Right lobe of liver (tissue), 6 donors: ENCODE data around the gene ZBTB24. TPM values are rescaled to one million over a fixed set of nuclear protein-coding genes. Genes with fewer than 3 reads are reported as not detected.

ENCODE experiments used
- ATAC-seq, 4 donors: fragments of 200-7000 bp; cut with Tn5 transposase; one replicate each; pipeline ENCODE4 v1.9.1; 2020; ENCODE audit warnings: mild to moderate bottlenecking in 4 of 4, moderate library complexity in 4 of 4
- DNase-seq, 3 donors: peaks; one replicate each; pipeline ENCODE4 v3.0.0-alpha.2; 2020
- H3K27ac ChIP-seq, 3 donors: fragments of 200-600 bp; one replicate each; pipeline ENCODE4 v1.8.0; 2022
- H3K27me3 ChIP-seq, 2 donors: fragments of 200-600 bp; one replicate each; pipeline ENCODE4 v1.8.0; 2022
- H3K36me3 ChIP-seq, 4 donors: fragments of 200-600 bp; sonication (generic) in 1 of 4; one replicate each; pipeline versions ENCODE4 v1.5.1 to v1.8.0; 2017 to 2022; ENCODE audit warnings: control low read depth in 1 of 4
- H3K4me1 ChIP-seq, 4 donors: fragments of 200-600 bp; sonication (generic) in 1 of 4; one replicate each; pipeline versions ENCODE4 v1.5.1 to v1.8.0; 2017 to 2022; ENCODE audit warnings: control low read depth in 1 of 4
- H3K4me3 ChIP-seq, 3 donors: fragments of 200-600 bp; one replicate each; pipeline ENCODE4 v1.8.0; 2022
- H3K9me3 ChIP-seq, 4 donors: fragments of 200-600 bp; sonication (generic) in 1 of 4; one replicate each; pipeline versions ENCODE4 v1.5.1 to v1.8.0; 2017 to 2022; ENCODE audit warnings: control low read depth in 1 of 4
- CTCF ChIP-seq, 4 donors: fragments of 200-600 bp in 3 of 4; fragments of 450-650 bp in 1 of 4; IDR thresholded peaks; one replicate each; pipeline versions ENCODE4 v1.5.1 to v1.8.0; 2016 to 2022; ENCODE audit warnings: antibody characterized with exemption in 4 of 4, mild to moderate bottlenecking in 2 of 4
- POLR2A ChIP-seq: fragments of 450-650 bp; IDR thresholded peaks from one replicate; pipeline ENCODE4 v1.6.1; 2017; ENCODE audit warnings: antibody characterized with exemption, mild to moderate bottlenecking
- WGBS: methylation state at CpG from one replicate; pipeline ENCODE4 v1.1.6; 2018; ENCODE audit warnings: low coverage, low lambda C conversion rate; ENCODE audit not compliant: insufficient coverage; ENCODE audit errors: missing lambda C conversion rate; 5-methylcytosine and 5-hydroxymethylcytosine counted together
- intact Hi-C, 2 donors: fragments of 100-400 bp; cut with DNase I; formaldehyde crosslinking; loops; one replicate each; pipeline versions ENCODE4 v1.11.2 to v1.14.1; 2022
- long read RNA-seq: library from polyadenylated mRNA; unstranded; transcript quantifications from one replicate; pipeline ENCODE4 v2.0.0, GENCODE V29; 2019
- total RNA-seq, 6 experiments: library from RNA; depleted of rRNA in 2 of 6; stranded (reverse); fragments of >200 nt in 2 of 6; fragmentation: NEBNext Ultra II Directional in 3 of 6; extraction: Animal tissue kit (Norgen Biotek cat#: 25700) in 3 of 6; gene quantifications; one replicate each; pipeline versions ENCODE4 v1.1.0 to v1.2.4, GENCODE V29; 2016 to 2023
- donor health status: DM: no; HTN: yes; CAD: no.
- donor health status: DM: no; HTN: no; CAD: no.
- donor health status: DM: no; HTN: no; CAD: no.
- donor health status: DM: no; HTN: yes; CAD: no.
- donor health status: DM: no; HTN: yes; CAD: no.

ZBTB24 gene
- total RNA-seq: 1 to 10 TPM; 2.4 to 3.6 (median 2.7) TPM
- long read RNA-seq, partial matches to known transcripts: 0 of 1 reads
- long read RNA-seq, other reads (novel, unspliced or antisense): 1 of 1 reads

GRCh38 chr6:109482905-109483734, at the start of gene ZBTB24:
ZBTB24 (minus strand) TSS chr6:109483219; CDS start chr6:109482026, 1,193 bp downstream.
- no peaks in the 10 kb centered on the region for H3K9me3 ChIP-seq
- H3K27me3 ChIP-seq: no peaks in the 10 kb centered on the region
- WGBS: 1% methylated on average over 14 of the region's 97 CpGs
- H3K4me1 ChIP-seq: peaks cover 0 to 16% (median 4%) of the 10 kb centered on the region in 4 donors
- H3K36me3 ChIP-seq: peaks cover 0 to 7% (median 2%) of the 10 kb centered on the region in 4 donors
- intact Hi-C loops: no loop called here
- peak; percentile 96 to 97 (median 97) for ATAC-seq
- peak within 1 kb of the TSS; percentile 76 to 96 (median 91) for H3K4me3 ChIP-seq
- DNase-seq: peak; percentile 94 to 96 (median 94)
- peak within 1 kb of the TSS; percentile 67 to 92 (median 73) for H3K27ac ChIP-seq
- TF ChIP-seq CTCF (IDR thresholded peaks at IDR 0.05) (no peak), POLR2A (peak; percentile 80)

GRCh38 chr6:109531446-109531845, 48.4 kb upstream of the ZBTB24 start:
- 77% methylated on average over 6 of the region's 6 CpGs for WGBS
- intact Hi-C loops: no loop called here
- Histone ChIP-seq H3K36me3 (no peaks in the 10 kb centered on the region), H3K27ac (no peak overlapping the region), H3K4me3 (no peak overlapping the region), H3K27me3 (no peaks in the 10 kb centered on the region), H3K4me1 (no peaks in the 10 kb centered on the region), H3K9me3 (no peaks in the 10 kb centered on the region)
- TF ChIP-seq CTCF (IDR thresholded peaks at IDR 0.05): no peak
- TF ChIP-seq POLR2A: no peak
- no peak for DNase-seq
- no peak for ATAC-seq

GRCh38 chr6:109527989-109528388, 45.0 kb upstream of the ZBTB24 start:
- no peak for ATAC-seq
- intact Hi-C loops: loop anchor here in 1 of 2 donors (10.0 kb wide), 1 partner anchor 527 kb away; no protein-coding TSS in a partner anchor
- WGBS: 86% methylated on average over 3 of the region's 3 CpGs

More at GRCh38 chr6:109527989-109528388, 45.0 kb upstream of the ZBTB24 start:
- H3K36me3 ChIP-seq: no peaks in the 10 kb centered on the region
- no peaks in the 10 kb centered on the region for H3K9me3 ChIP-seq
- no peak for TF ChIP-seq CTCF (IDR thresholded peaks at IDR 0.05)
- no peaks in the 10 kb centered on the region for H3K27me3 ChIP-seq
- no peaks in the 10 kb centered on the region for H3K4me1 ChIP-seq
- no peak overlapping the region for H3K27ac ChIP-seq
- no peak overlapping the region for H3K4me3 ChIP-seq
- DNase-seq: no peak
